GM20431 (cell line): Measurements from ENCODE around the gene ZBTB17.
"Not testable (repeated sequence)": the region's sequence is repeated elsewhere in the genome, so short reads cannot be mapped to it uniquely, and the experiment has no call there.

ENCODE experiments used
- in situ Hi-C: fragments of 300-500 bp; cut with MseI, MboI; formaldehyde crosslinking; loops from one replicate; pipeline ENCODE4 v1.15.0; 2020; ENCODE audit warnings: low sequenced_read_pairs; ENCODE audit not compliant: unreplicated experiment

The ZBTB17 gene

DNA sequence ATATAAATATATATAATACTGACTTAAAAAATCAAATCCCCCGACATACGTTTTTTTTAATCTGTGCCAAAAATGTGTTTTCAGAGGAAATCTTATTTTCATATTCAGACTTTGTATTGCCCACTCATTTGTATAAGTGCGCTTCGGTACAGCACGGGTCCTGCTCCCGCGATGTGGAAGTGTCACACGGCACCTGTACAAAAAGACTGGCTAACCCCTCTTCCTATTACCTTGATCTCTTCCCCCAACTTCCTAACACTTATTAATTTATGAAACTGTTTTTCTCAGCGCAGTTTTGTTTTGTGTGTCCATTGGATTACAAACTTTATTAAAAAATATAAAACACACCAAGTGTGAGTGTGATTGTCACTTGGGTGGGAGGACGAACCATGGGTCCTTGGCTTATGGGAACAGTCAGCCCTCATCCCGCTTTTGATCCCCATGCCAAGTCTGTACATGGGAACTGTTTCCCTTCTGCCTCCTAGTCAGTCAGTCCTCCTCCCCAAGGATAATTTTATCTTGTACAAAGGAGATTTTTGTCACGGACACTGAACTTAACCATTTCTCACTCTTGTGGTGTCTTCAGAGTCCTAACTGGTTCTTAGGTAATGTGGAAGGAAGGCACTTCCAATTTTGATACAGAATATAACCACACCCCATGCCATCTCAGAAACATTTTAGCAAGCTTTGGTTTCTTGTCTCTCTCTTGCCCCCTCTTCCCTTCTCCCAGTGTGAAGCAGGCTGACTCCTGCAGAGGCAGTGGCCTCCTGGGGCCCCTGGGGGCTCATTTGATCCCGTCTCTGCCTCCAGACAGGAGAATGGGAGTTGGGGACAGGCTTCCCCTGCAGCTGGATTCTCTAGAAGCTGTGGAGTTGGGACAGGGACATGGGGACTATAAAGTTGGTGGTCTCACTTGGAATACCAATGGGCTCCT is 35.5 kb downstream of the ZBTB17 start:
- in situ Hi-C loops, result no loop called here

DNA sequence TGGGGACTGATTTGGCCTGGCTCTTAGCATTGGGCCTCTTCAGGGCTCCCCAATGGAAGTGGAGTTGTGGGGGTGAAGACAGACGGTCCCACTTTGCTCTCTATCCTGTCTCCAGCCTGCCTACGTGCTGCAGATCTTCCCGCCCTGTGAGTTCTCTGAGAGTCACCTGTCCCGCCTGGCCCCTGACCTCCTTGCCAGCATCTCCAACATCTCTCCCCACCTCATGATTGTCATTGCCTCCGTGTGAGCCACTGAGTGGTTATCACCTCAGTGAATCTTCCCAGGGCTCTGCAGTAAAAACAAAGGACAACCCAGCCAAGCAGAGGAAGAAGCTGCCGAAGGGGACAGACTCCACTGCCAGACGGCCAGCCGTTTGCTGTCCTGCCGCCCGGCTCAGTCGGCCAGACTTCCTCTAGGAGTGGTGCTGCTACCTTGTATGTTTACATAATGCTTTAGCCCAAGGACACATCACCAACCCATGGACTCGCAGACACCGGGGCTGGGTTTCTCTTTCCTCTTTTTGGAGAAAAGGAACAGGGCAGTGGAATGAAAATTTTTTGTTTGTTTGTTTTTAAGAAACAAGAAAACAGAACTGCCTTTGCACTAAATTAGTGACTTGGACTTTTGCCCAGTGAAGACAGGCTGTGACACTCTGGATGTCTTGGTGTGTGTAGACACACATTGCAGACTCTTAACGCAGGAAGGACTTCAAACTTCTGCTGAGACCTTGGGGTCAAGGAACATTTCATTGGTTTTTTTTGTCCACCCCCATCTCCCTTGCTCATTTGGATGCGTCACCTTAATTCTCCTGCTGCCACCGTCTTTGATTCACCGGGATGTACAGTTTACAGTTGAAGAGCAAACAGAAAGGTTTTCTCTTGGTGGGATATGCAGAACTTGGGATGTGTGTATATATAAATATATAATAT is 36.5 kb downstream of the ZBTB17 start:
- in situ Hi-C loops, result no loop called here

DNA sequence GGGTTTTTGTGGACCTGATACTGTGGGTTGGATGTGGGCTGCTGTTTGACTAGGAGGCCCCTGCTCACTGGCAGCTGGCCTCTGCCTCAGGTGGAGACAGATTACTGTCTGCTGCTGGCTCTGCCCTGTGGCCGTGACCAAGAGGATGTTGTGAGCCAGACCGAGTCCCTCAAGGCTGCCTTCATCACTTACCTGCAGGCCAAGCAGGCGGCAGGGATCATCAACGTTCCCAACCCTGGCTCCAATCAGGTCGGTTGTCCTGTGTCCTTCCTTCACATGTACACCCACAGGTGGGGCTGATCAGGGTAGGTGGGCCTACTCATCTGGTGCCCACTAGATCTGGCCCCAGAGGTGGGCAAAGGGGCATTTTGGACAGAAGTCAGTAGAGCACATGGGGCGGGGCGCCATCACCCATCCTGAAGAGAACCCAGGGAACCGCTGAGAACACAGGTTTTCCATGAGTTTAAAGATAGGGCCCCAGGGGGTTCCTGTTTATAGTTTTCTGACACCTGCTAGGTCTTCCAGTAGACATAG is 37.2 kb downstream of the ZBTB17 start:
- in situ Hi-C loops, result no loop called here

DNA sequence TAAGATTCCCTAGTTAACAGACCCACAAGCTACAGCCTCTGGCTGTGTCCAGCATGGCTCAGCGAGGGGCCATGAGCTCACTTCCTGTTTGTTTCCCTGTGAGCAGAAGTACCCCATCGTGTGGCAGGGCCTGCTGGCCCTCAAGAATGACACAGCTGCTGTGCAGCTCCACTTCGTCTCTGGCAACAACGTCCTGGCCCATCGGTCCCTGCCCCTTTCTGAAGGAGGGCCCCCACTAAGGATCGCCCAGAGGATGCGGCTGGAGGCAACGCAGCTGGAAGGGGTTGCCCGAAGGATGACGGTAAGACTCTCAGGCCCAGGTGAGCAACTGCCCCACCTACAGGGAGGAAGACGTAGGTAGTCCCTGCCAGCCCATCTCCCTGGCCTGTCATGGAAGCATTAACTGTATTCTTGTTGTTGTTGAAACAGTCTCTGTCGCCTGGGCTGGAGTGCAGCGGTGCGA is 38.2 kb downstream of the ZBTB17 start:
- in situ Hi-C loops, result no loop called here

DNA sequence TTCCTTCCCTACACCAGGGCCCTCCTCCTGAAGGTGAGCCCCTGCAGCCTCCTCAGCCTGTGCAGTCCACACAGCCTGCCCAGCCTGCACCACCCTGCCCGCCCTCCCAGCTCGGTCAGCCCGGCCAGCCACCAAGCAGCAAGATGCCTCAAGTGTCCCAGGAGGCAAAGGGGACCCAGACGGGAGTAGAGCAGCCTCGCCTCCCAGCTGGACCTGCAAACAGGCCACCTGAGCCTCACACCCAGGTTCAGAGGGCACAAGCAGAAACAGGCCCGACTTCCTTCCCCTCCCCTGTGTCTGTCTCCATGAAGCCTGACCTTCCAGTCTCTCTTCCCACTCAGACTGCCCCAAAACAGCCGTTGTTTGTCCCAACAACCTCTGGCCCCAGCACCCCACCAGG is 38.8 kb downstream of the ZBTB17 start:
- in situ Hi-C loops, result no loop called here

DNA sequence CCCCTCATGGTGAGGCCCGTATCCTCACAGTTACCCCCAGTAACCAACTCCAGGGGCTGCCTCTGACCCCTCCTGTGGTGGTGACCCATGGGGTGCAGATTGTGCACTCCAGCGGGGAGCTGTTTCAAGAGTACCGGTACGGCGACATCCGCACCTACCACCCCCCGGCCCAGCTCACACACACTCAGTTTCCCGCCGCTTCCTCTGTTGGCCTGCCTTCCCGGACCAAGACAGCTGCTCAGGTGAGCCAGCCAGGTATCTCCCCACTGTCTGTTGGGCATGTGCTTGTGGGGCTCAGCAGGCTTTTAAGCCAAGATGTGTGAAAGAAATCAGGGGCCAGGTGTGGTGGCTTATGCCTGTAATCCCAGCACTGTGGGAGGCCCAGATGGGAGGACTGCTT is 39.9 kb downstream of the ZBTB17 start:
- in situ Hi-C loops, result no loop called here

DNA sequence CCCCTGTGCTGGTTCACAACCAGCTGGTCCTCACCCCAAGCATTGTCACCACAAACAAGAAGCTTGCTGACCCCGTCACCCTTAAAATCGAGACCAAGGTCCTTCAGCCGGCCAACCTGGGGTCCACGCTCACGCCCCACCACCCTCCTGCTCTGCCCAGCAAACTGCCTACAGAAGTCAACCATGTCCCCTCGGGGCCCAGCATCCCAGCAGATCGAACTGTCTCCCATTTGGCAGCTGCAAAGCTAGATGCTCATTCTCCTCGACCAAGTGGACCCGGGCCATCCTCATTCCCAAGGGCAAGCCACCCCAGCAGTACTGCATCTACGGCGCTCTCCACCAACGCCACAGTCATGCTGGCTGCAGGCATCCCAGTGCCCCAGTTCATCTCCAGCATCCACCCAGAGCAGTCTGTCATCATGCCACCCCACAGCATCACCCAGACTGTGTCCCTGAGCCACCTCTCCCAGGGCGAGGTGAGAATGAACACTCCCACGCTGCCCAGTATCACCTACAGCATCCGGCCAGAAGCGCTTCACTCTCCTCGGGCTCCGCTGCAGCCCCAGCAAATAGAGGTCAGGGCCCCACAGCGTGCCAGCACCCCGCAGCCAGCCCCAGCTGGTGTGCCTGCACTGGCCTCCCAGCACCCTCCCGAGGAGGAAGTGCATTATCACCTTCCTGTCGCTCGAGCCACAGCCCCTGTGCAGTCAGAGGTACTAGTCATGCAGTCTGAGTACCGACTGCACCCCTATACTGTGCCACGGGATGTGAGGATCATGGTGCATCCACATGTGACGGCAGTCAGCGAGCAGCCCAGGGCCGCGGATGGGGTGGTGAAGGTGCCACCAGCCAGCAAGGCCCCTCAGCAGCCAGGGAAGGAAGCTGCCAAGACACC is 40.6 kb downstream of the ZBTB17 start:
- in situ Hi-C loops, result no loop called here

DNA sequence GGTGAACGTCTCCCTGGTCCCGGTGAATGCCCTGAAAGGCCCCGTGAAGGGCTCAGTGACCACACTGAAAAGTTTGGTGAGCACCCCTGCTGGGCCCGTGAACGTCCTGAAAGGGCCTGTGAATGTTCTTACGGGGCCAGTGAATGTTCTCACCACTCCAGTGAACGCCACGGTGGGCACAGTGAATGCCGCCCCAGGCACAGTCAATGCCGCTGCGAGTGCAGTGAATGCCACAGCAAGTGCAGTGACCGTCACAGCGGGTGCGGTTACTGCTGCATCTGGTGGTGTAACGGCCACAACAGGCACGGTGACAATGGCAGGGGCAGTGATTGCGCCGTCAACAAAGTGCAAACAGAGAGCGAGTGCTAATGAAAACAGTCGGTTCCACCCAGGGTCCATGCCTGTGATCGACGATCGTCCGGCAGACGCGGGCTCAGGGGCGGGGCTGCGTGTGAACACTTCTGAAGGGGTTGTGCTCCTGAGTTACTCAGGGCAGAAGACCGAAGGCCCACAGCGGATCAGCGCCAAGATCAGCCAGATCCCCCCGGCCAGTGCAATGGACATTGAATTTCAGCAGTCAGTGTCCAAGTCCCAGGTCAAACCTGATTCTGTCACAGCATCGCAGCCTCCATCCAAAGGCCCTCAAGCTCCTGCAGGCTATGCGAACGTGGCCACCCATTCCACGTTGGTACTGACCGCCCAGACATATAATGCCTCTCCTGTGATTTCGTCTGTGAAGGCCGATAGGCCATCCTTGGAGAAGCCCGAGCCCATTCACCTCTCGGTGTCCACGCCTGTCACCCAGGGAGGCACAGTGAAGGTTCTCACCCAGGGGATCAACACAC is 41.5 kb downstream of the ZBTB17 start:
- in situ Hi-C loops, result no loop called here

DNA sequence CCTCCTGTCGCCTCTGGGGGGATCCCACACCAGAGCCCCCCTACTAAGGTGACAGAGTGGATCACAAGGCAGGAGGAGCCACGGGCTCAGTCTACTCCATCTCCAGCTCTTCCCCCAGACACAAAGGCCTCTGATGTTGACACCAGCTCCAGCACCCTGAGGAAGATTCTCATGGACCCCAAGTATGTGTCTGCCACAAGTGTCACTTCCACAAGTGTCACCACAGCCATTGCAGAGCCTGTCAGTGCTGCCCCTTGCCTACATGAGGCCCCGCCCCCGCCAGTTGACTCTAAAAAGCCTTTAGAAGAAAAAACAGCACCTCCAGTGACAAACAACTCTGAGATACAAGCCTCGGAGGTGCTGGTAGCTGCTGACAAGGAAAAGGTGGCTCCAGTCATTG is 42.2 kb downstream of the ZBTB17 start:
- in situ Hi-C loops, result no loop called here

DNA sequence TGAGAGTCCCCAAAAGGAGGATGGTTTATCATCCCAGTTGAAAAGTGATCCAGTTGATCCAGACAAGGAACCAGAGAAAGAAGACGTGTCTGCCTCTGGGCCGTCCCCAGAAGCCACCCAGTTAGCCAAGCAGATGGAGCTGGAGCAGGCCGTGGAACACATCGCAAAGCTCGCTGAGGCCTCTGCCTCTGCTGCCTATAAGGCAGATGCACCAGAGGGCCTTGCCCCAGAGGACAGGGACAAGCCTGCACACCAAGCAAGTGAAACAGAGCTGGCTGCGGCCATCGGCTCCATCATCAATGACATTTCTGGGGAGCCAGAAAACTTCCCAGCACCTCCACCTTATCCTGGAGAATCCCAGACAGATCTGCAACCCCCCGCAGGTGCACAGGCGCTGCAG is 43.3 kb downstream of the ZBTB17 start:
- in situ Hi-C loops, result no loop called here

DNA sequence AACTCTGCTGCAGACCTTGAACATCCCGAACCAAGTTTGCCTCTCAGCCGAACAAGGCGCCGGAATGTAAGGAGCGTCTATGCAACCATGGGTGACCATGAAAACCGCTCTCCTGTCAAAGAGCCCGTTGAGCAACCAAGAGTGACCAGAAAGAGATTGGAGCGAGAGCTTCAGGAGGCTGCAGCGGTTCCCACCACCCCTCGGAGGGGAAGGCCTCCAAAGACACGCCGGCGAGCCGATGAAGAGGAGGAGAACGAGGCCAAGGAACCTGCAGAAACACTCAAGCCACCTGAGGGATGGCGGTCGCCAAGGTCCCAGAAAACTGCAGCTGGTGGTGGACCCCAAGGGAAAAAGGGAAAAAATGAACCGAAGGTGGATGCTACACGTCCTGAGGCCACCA is 44.0 kb downstream of the ZBTB17 start:
- in situ Hi-C loops, result no loop called here

DNA sequence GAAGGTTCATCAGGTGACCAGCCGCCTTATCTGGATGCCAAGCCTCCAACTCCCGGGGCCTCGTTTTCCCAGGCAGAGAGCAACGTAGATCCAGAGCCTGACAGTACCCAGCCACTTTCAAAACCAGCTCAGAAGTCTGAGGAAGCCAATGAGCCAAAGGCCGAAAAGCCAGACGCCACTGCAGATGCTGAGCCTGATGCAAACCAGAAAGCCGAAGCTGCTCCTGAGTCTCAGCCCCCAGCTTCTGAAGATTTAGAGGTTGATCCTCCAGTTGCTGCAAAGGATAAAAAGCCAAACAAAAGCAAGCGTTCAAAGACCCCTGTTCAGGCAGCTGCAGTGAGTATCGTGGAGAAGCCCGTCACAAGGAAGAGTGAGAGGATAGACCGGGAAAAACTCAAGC is 44.5 kb downstream of the ZBTB17 start:
- in situ Hi-C loops, result no loop called here

DNA sequence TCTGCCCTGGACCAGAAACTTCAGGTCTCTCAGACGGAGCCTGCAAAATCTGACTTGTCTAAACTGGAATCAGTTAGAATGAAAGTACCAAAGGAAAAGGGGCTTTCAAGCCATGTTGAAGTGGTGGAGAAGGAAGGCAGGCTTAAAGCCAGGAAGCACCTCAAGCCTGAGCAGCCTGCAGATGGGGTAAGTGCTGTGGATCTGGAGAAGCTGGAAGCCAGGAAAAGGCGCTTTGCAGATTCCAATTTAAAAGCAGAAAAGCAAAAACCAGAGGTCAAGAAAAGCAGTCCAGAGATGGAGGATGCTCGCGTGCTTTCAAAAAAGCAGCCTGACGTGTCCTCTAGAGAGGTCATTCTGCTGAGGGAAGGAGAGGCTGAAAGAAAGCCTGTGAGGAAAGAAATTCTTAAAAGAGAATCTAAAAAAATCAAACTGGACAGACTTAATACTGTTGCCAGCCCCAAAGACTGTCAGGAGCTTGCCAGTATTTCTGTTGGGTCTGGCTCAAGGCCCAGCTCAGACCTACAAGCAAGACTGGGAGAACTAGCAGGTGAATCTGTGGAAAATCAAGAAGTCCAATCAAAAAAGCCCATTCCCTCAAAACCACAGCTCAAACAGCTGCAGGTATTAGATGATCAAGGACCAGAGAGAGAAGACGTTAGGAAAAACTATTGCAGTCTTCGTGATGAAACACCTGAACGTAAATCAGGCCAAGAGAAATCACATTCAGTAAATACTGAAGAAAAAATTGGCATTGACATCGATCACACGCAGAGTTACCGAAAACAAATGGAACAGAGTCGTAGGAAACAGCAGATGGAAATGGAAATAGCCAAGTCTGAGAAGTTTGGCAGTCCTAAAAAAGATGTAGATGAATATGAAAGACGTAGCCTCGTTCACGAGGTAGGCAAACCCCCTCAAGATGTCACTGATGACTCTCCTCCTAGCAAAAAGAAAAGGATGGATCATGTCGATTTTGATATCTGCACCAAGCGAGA is 46.6 kb downstream of the ZBTB17 start:
- in situ Hi-C loops, result no loop called here

DNA sequence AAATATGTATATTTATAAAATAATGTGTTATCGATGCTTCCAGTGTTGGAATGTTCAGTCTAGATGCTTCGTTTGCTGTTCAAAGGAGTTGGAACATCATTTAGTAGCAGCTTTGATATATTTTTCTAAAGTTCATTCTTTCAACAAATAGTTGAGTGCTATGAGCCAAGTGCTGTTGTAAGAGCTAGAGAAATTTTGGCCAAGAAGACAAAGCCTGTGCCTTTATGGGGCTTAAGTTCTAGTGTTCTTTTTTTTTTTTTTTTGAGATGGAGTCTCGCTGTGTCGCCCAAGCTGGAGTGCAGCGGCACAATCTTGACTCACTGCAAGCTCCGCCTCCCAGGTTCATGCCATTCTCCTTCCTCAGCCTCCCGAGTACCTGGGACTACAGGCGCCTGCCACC is 49.5 kb downstream of the ZBTB17 start:
- in situ Hi-C loops, result not testable (repeated sequence)

DNA sequence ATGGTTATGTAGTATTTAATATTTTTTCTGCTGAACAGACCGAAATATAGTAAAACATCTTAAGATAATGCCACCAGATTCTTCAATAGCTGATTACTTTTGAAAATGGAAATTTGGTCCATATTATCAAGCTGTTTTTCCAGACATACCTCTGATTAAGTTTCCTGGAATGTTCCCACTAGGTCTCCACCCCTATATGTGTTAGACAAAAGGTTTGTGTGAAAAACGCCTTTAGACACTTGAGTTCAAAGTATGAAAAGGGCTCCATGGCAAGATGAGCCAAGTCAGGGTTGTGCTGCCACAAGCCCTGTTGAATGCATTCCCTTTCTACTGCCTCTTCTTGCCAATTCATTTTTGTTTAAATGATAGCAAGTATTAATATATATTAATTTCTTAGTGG is 52.7 kb downstream of the ZBTB17 start:
- in situ Hi-C loops, result no loop called here

DNA sequence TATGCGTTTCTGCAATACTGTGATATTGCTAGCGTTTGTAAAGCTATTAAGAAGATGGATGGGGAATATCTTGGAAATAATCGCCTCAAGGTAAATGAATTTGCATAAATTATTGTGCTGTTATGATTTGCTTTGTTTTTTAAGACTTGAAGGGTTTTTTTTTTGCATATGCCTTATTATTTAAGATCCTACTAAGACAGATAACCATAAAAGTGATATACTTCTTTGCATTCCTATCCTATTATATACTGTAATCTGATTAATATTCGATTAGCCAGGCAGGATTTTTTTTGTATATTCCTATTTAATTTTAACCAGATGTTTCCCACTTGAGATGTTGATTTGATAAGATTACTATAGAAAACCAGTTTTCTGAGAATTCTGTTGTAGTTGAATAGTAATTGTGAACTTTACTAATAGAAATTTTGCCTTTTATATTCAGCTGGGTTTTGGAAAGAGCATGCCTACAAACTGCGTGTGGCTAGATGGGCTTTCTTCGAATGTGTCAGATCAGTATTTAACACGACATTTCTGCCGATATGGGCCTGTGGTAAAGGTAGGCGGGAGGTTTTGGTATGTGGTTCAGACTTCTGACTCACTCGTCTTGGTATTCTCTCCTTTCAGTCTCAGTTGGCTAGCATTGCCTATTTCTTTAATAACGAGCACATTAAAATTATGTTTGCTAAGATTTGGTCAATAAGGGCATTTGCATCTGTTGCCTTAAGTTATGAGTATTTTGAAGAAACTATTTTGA is 56.8 kb downstream of the ZBTB17 start:
- in situ Hi-C loops, result loop anchor here (10.0 kb wide), 1 partner anchor 94 kb away; no protein-coding TSS in a partner anchor

DNA sequence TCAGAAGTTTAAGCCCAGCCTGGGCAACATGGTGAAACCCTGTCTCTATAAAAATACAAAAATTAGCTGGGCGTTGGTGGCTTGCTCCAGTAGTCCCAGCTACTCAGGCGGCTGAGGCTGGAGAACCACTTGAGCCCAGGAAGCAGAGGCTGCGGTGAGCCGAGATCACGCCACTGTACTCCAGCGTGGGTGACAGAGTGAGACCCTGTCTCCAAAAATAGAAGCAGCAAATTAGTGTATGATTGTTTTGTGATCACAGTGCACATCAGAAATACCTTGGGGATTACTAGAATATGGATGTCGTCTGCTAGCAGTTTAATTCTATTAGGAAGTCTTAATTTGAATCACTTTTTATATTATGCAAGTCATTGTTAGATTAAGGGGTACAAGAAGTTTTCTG is 59.0 kb downstream of the ZBTB17 start:
- in situ Hi-C loops, result loop anchor here (10.0 kb wide), 1 partner anchor 92 kb away; no protein-coding TSS in a partner anchor
